HG02973 (cell line): ENCODE results near the gene CSMD2.

ENCODE experiments used
- ATAC-seq: cut with Tn5 transposase; IDR thresholded peaks from one replicate; pipeline ENCODE4 v1.9.1; 2021; ENCODE audit warnings: moderate library complexity; ENCODE audit not compliant: unreplicated experiment

Gene CSMD2

GRCh38 chr1:33824971-33825370, 340.1 kb downstream of the CSMD2 start:
- ATAC-seq = no peak

- no peak for ATAC-seq
Measured at GRCh38 chr1:33824321-33824720, 340.7 kb downstream of the CSMD2 start.

- no peak for ATAC-seq
Measured at GRCh38 chr1:33823830-33824229, 341.2 kb downstream of the CSMD2 start.

- ATAC-seq = no peak
Measured at GRCh38 chr1:33823401-33823800, 341.6 kb downstream of the CSMD2 start.

- ATAC-seq = no peak
Measured at GRCh38 chr1:33822396-33822795, 342.6 kb downstream of the CSMD2 start.

- no peak for ATAC-seq
Measured at GRCh38 chr1:33821291-33821690, 343.7 kb downstream of the CSMD2 start.

- ATAC-seq = no peak
Measured at GRCh38 chr1:33820804-33821203, 344.2 kb downstream of the CSMD2 start.

GRCh38 chr1:33819913-33820311, 345.1 kb downstream of the CSMD2 start:
- no peak for ATAC-seq

GRCh38 chr1:33819290-33819912, 345.6 kb downstream of the CSMD2 start:
- no peak for ATAC-seq

GRCh38 chr1:33818071-33818470, 347.0 kb downstream of the CSMD2 start:
- no peak for ATAC-seq

- no peak for ATAC-seq
Measured at GRCh38 chr1:33815061-33815460, 350.0 kb downstream of the CSMD2 start.

- no peak for ATAC-seq
Measured at GRCh38 chr1:33814166-33814565, 350.9 kb downstream of the CSMD2 start.

- ATAC-seq = no peak
Measured at GRCh38 chr1:33810571-33810970, 354.5 kb downstream of the CSMD2 start.

- no peak for ATAC-seq
Measured at GRCh38 chr1:33805988-33806387, 359.0 kb downstream of the CSMD2 start.

GRCh38 chr1:33802268-33802667, 362.8 kb downstream of the CSMD2 start:
- no peak for ATAC-seq

- ATAC-seq = no peak
Measured at GRCh38 chr1:33797849-33798248, 367.2 kb downstream of the CSMD2 start.

GRCh38 chr1:33792651-33793050, 372.4 kb downstream of the CSMD2 start:
- no peak for ATAC-seq

GRCh38 chr1:33792216-33792615, 372.8 kb downstream of the CSMD2 start:
- no peak for ATAC-seq

GRCh38 chr1:33791251-33791650, 373.8 kb downstream of the CSMD2 start:
- no peak for ATAC-seq

- no peak for ATAC-seq
Measured at GRCh38 chr1:33790577-33790976, 374.5 kb downstream of the CSMD2 start.

- ATAC-seq = no peak
Measured at GRCh38 chr1:33784876-33785275, 380.2 kb downstream of the CSMD2 start.

- no peak for ATAC-seq
Measured at GRCh38 chr1:33782776-33783175, 382.3 kb downstream of the CSMD2 start.

- ATAC-seq = no peak
Measured at GRCh38 chr1:33781652-33782051, 383.4 kb downstream of the CSMD2 start.
